Suprapubic skin (tissue), 3 donors: ENCODE measurements around the gene COL17A1.

Source experiments
- CTCF ChIP-seq, 2 donors: fragments of 200-600 bp in 1 of 2; fragments of 450-650 bp in 1 of 2; sonication (generic) in 1 of 2; IDR thresholded peaks; one replicate each; pipeline ENCODE4 v1.5.1; 2016 to 2019; ENCODE audit warnings: antibody characterized with exemption in 2 of 2, mild to moderate bottlenecking in 1 of 2, moderate library complexity in 1 of 2
- POLR2A ChIP-seq, 2 donors: fragments of 450-650 bp; IDR thresholded peaks; one replicate each; pipeline ENCODE4 v1.6.1; 2017; ENCODE audit warnings: antibody characterized with exemption in 2 of 2, mild to moderate bottlenecking in 2 of 2, moderate library complexity in 2 of 2

- no peak for TF ChIP-seq CTCF (IDR thresholded peaks at IDR 0.05)
- no peak for TF ChIP-seq POLR2A (IDR thresholded peaks at IDR 0.05)
These were observed 94.1 kb downstream of the COL17A1 start for GRCh38 chr10:103991393-103992128.
